Vagina (tissue), 2 donors: ENCODE results near the gene SPRY4.

ENCODE experiments used
- POLR2A ChIP-seq, 2 donors: fragments of 450-650 bp; IDR thresholded peaks; one replicate each; pipeline ENCODE4 v1.6.1; 2017; ENCODE audit warnings: antibody characterized with exemption in 2 of 2, mild to moderate bottlenecking in 2 of 2, moderate library complexity in 2 of 2
- POLR2AphosphoS5 ChIP-seq, 2 donors: sonication (generic); formaldehyde crosslinking; IDR thresholded peaks; one replicate each; pipeline ENCODE4 v1.9.0; 2017; ENCODE audit warnings: antibody characterized with exemption in 2 of 2, mild to moderate bottlenecking in 2 of 2, low read depth in 1 of 2; ENCODE audit not compliant: insufficient read depth in 1 of 2

GRCh38 chr5:142317173-142317572 lies 7.6 kb downstream of the SPRY4 start:
- TF ChIP-seq POLR2A (IDR thresholded peaks at IDR 0.05) (no peak), POLR2AphosphoS5 (IDR thresholded peaks at IDR 0.05; ENCODE audit: insufficient read depth in 1 of 2, low read depth in 1 of 2) (no peak)
